Loucy (cell line): ENCODE measurements around the gene ALPK3.
"Not testable (repeated sequence)": the region's sequence is repeated elsewhere in the genome, so short reads cannot be mapped to it uniquely, and the experiment has no call there.

ENCODE experiments used
- H2AFZ ChIP-seq: fragments of 200-600 bp; sonication (generic); 2 replicates; pipeline ENCODE4 v1.6.0; 2016; ENCODE audit warnings: antibody characterized with exemption, mild to moderate bottlenecking, low read length, moderate library complexity
- H3F3A ChIP-seq: fragments of 200-600 bp; 2 replicates; pipeline ENCODE4 v1.6.0; 2016; ENCODE audit warnings: antibody characterized with exemption, low read depth, mild to moderate bottlenecking
- H3K27me3 ChIP-seq: fragments of 200-600 bp; sonication (generic); 2 replicates; pipeline ENCODE4 v1.6.1; 2014; ENCODE audit warnings: low read length, mild to moderate bottlenecking; ENCODE audit not compliant: insufficient read depth, poor library complexity, severe bottlenecking
- H3K36me3 ChIP-seq: fragments of 200-600 bp; sonication (generic); 2 replicates; pipeline ENCODE4 v1.6.1; 2016; ENCODE audit warnings: low read length; ENCODE audit not compliant: insufficient read depth
- H3K4me1 ChIP-seq: fragments of 200-600 bp; sonication (generic); 2 replicates; pipeline ENCODE4 v1.5.1; 2014; ENCODE audit warnings: low read length, mild to moderate bottlenecking; ENCODE audit not compliant: insufficient read depth, poor library complexity, severe bottlenecking
- H3K4me2 ChIP-seq: fragments of 200-600 bp; sonication (generic); 2 replicates; pipeline ENCODE4 v1.6.0; 2014; ENCODE audit warnings: antibody characterized with exemption, low read length, low read depth, mild to moderate bottlenecking; ENCODE audit not compliant: poor library complexity, severe bottlenecking
- H3K4me3 ChIP-seq: fragments of 200-600 bp; sonication (generic); 2 replicates; pipeline ENCODE4 v1.5.1; 2014; ENCODE audit warnings: low read length, mild to moderate bottlenecking, mixed read lengths; ENCODE audit not compliant: poor library complexity, severe bottlenecking
- H3K79me2 ChIP-seq: fragments of 200-600 bp; sonication (generic); 2 replicates; pipeline ENCODE4 v1.6.1; 2014; ENCODE audit warnings: low read length; ENCODE audit not compliant: insufficient read depth
- H3K9ac ChIP-seq: fragments of 200-600 bp; sonication (generic); 2 replicates; pipeline ENCODE4 v1.6.0; 2014; ENCODE audit warnings: mild to moderate bottlenecking, low read depth, low read length, moderate library complexity; ENCODE audit not compliant: poor library complexity, severe bottlenecking
- H3K9me2 ChIP-seq: fragments of 200-600 bp; sonication (generic); replicated peaks from 2 replicates; pipeline ENCODE4 v1.6.1; 2016; ENCODE audit warnings: low read depth, low read length, mixed read lengths
- H3K9me3 ChIP-seq: fragments of 200-600 bp; sonication (generic); 2 replicates; pipeline ENCODE4 v1.6.1; 2014; ENCODE audit warnings: mild to moderate bottlenecking, antibody characterized with exemption, low read length, low read depth; ENCODE audit not compliant: insufficient read depth
- H4K20me1 ChIP-seq: fragments of 200-600 bp; sonication (generic); 2 replicates; pipeline ENCODE4 v1.6.0; 2014; ENCODE audit warnings: antibody characterized with exemption, low read length, mild to moderate bottlenecking; ENCODE audit not compliant: insufficient read depth, poor library complexity, severe bottlenecking
- EZH2phosphoT487 ChIP-seq: fragments of 200-600 bp; IDR thresholded peaks from 2 replicates; pipeline ENCODE4 v1.6.1; 2018; ENCODE audit warnings: antibody characterized with exemption, mild to moderate bottlenecking, moderate library complexity, borderline replicate concordance
- TF ChIP-seq, protein P1 (sequence below): fragments of 200-600 bp; sonication (generic); conservative IDR thresholded peaks from 2 replicates; pipeline ENCODE4 v1.5.1; 2014; ENCODE audit warnings: mild to moderate bottlenecking, antibody characterized with exemption, low read length

ALPK3 gene

GRCh38 chr15:84876269-84876668 lies 59.1 kb downstream of the ALPK3 start:
- no peaks in the 10 kb centered on the region for H3K79me2 ChIP-seq
- no peaks in the 10 kb centered on the region for H3K36me3 ChIP-seq
- no peak overlapping the region for H3K4me2 ChIP-seq
- no peaks in the 10 kb centered on the region for H3K4me1 ChIP-seq
- no peaks in the 10 kb centered on the region for H3K9me2 ChIP-seq
- H3K27me3 ChIP-seq, result no peaks in the 10 kb centered on the region
- no peak overlapping the region for H3K4me3 ChIP-seq
- no peaks in the 10 kb centered on the region for H3K9me3 ChIP-seq
- no peak for TF ChIP-seq EZH2phosphoT487
- TF ChIP-seq, protein P1, sequence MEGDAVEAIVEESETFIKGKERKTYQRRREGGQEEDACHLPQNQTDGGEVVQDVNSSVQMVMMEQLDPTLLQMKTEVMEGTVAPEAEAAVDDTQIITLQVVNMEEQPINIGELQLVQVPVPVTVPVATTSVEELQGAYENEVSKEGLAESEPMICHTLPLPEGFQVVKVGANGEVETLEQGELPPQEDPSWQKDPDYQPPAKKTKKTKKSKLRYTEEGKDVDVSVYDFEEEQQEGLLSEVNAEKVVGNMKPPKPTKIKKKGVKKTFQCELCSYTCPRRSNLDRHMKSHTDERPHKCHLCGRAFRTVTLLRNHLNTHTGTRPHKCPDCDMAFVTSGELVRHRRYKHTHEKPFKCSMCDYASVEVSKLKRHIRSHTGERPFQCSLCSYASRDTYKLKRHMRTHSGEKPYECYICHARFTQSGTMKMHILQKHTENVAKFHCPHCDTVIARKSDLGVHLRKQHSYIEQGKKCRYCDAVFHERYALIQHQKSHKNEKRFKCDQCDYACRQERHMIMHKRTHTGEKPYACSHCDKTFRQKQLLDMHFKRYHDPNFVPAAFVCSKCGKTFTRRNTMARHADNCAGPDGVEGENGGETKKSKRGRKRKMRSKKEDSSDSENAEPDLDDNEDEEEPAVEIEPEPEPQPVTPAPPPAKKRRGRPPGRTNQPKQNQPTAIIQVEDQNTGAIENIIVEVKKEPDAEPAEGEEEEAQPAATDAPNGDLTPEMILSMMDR, result no peak
- no peaks in the 10 kb centered on the region for H4K20me1 ChIP-seq
- no peak overlapping the region for H3K9ac ChIP-seq
- no peak overlapping the region for H2AFZ ChIP-seq
- H3F3A ChIP-seq, result no peaks in the 10 kb centered on the region

DNA sequence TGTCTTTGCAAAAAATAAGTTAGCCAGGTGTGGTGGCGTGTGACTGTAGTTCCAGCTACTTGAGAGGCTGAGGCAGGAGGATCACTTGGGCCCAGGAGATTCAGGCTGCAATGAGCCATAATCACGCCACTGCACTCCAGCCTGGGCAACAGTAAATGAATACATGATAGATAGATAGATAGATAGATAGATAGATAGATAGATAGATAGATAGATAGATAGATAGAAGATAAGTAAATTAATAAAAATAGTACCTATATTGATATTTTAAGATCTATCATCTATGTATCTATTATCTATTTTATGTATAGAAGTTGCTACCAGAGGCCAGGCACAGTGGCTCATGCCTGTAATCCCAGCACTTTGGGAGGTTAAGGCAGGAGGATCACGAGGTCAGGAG lies 60.5 kb downstream of the ALPK3 start:
- not testable (repeated sequence) for H3K9me3 ChIP-seq, H3K9ac ChIP-seq, H3K4me1 ChIP-seq, H4K20me1 ChIP-seq, H3F3A ChIP-seq, H3K4me3 ChIP-seq, H3K79me2 ChIP-seq, H3K9me2 ChIP-seq, H3K27me3 ChIP-seq, H3K36me3 ChIP-seq, H2AFZ ChIP-seq, H3K4me2 ChIP-seq

DNA sequence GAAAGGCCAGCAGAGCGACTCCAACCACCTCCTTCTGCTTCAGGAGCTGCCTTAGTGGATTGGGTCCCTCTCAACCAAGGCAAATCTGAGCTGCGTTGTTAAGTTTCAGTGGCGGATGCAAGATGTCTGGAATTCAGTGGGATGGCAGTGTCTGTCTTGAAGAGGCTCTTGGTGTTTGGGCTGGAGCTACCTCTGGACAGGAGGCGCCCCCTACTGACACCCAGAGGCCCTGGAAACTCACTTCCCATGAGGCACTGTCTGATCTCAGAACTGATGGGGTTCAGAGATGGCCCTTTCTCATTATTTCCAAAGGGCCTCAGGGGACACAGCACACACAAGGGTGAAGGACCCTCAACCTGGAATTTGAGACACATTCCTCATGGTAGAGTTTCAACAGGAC lies 61.3 kb downstream of the ALPK3 start:
- Histone ChIP-seq H4K20me1 (no peaks in the 10 kb centered on the region), H3K9me3 (no peaks in the 10 kb centered on the region), H3K4me2 (no peak overlapping the region), H3K9me2 (no peaks in the 10 kb centered on the region), H3K36me3 (no peaks in the 10 kb centered on the region), H3K27me3 (no peaks in the 10 kb centered on the region), H3F3A (no peaks in the 10 kb centered on the region), H3K9ac (no peak overlapping the region), H3K4me3 (no peak overlapping the region), H3K4me1 (no peaks in the 10 kb centered on the region), H3K79me2 (no peaks in the 10 kb centered on the region), H2AFZ (0 out of 2 replicates have a peak overlapping the region, but pooled peaks have one; percentile 66)
- no peak for TF ChIP-seq EZH2phosphoT487
- TF ChIP-seq, protein P1, result peak; percentile 84

DNA sequence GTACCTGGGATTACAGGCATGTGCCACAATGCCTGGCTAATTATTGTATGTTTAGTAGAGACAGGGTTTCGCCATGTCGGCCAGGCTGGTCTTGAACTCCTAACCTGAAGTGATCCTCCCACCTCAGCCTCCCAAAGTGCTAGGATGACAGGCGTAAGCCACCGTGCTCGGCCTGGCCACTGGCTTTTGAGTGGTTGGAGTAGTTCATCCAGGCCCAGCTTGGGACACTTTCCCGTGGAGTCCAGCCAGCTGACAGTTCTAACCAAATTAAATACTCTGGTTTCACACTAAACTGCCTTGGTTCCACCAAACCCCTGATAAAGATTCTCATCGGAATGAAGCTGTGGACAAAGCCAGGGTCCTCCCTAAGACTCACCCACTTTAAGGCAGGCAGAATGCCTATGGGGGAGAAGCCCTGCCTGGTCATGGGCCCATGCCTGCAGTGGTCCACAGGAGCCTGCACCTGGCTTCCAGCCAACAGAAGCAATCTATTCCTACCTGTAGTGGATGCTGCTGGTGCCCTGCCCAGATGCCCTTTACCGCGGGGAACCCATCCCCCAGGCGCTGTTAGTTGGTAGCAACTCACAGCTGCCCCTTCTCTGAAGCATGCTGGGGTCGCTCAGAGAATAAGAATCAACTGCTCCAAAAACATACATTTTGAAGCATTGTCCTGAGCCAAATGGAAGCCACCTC lies 62.1 kb downstream of the ALPK3 start:
- H3K36me3 ChIP-seq, result no peaks in the 10 kb centered on the region
- H3K79me2 ChIP-seq, result no peaks in the 10 kb centered on the region
- H3K9me3 ChIP-seq, result no peaks in the 10 kb centered on the region
- H3K4me2 ChIP-seq, result no peak overlapping the region
- TF ChIP-seq EZH2phosphoT487, result no peak
- TF ChIP-seq, protein P1, result no peak
- no peaks in the 10 kb centered on the region for H3K27me3 ChIP-seq
- no peaks in the 10 kb centered on the region for H3F3A ChIP-seq
- H3K4me3 ChIP-seq, result no peak overlapping the region
- no peaks in the 10 kb centered on the region for H4K20me1 ChIP-seq
- no peaks in the 10 kb centered on the region for H3K4me1 ChIP-seq
- H3K9ac ChIP-seq, result no peak overlapping the region
- no peak overlapping the region for H2AFZ ChIP-seq
- no peaks in the 10 kb centered on the region for H3K9me2 ChIP-seq
